Measurements from ENCODE around the gene HOXA6. TPM values are rescaled to one million over a fixed set of nuclear protein-coding genes. Genes with fewer than 3 reads are reported as not detected.

HOXA6 gene
- not detected for total RNA-seq

GRCh38 chr7:27147199-27148030 lies at the start of gene HOXA6:
TSS of gene HOXA6 (minus strand) at chr7:27147774. CDS start at chr7:27147749, 25 bp downstream.
- Mint-ChIP-seq H3K27ac (no peak within 1 kb of the TSS), H3K27me3 (peaks cover 58% of the 10 kb centered on the region), H3K4me3 (no peak within 1 kb of the TSS), H3K36me3 (ENCODE audit: low read depth) (peaks cover 5% of the 10 kb centered on the region), H3K4me1 (peaks cover 16% of the 10 kb centered on the region), H3K9me3 (no peaks in the 10 kb centered on the region)
- DNase-seq: no peak
- ChIA-PET CTCF (no interaction called here), POLR2A (no interaction called here)

- no peaks in the 10 kb centered on the region for H3K9me3 Mint-ChIP-seq
- peaks cover 28% of the 10 kb centered on the region for H3K4me1 Mint-ChIP-seq
- H3K27ac Mint-ChIP-seq: no peak overlapping the region
- DNase-seq: peak; percentile 81
- no peaks in the 10 kb centered on the region for H3K36me3 Mint-ChIP-seq (ENCODE audit: low read depth)
- peaks cover 82% of the 10 kb centered on the region for H3K27me3 Mint-ChIP-seq
- ChIA-PET POLR2A (no interaction called here), CTCF (interaction anchor here (0.5 to 2.8 kb wide), 48 partner anchors 8 to 901 kb away, joined by 3 to 26 read pairs (median 4); partner anchors contain the start of genes EVX1 and HOXA11)
- H3K4me3 Mint-ChIP-seq: no peak overlapping the region
Observed at GRCh38 chr7:27196287-27196767, 48.8 kb upstream of the HOXA6 start.

- no peak for DNase-seq
- Mint-ChIP-seq H3K4me3 (no peak overlapping the region), H3K36me3 (ENCODE audit: low read depth) (no peaks in the 10 kb centered on the region), H3K27ac (no peak overlapping the region), H3K9me3 (no peaks in the 10 kb centered on the region), H3K4me1 (peaks cover 17% of the 10 kb centered on the region), H3K27me3 (peaks cover 85% of the 10 kb centered on the region)
- CTCF ChIA-PET: interaction anchor here (1.5 to 2.8 kb wide), 10 partner anchors 9 to 902 kb away, joined by 5 to 26 read pairs (median 10); partner anchors contain the start of gene HOXA11
- POLR2A ChIA-PET: interaction anchor here (0.8 kb wide), 1 partner anchor 32 kb away, joined by 3 read pairs; no protein-coding TSS in a partner anchor
Observed at GRCh38 chr7:27194686-27195379, 47.3 kb upstream of the HOXA6 start.

GRCh38 chr7:27194002-27194352 lies 46.4 kb upstream of the HOXA6 start:
- no peaks in the 10 kb centered on the region for H3K9me3 Mint-ChIP-seq
- POLR2A ChIA-PET: no interaction called here
- peaks cover 89% of the 10 kb centered on the region for H3K27me3 Mint-ChIP-seq
- H3K4me3 Mint-ChIP-seq: no peak overlapping the region
- peaks cover 20% of the 10 kb centered on the region for H3K4me1 Mint-ChIP-seq
- DNase-seq: no peak
- CTCF ChIA-PET: interaction anchor here (2.8 kb wide), 1 partner anchor 15 kb away, joined by 17 read pairs; no protein-coding TSS in a partner anchor
- no peak overlapping the region for H3K27ac Mint-ChIP-seq
- H3K36me3 Mint-ChIP-seq (ENCODE audit: low read depth): no peaks in the 10 kb centered on the region

- H3K27ac Mint-ChIP-seq: no peak overlapping the region
- H3K36me3 Mint-ChIP-seq (ENCODE audit: low read depth): no peaks in the 10 kb centered on the region
- no peaks in the 10 kb centered on the region for H3K9me3 Mint-ChIP-seq
- peaks cover 22% of the 10 kb centered on the region for H3K4me1 Mint-ChIP-seq
- peaks cover 89% of the 10 kb centered on the region for H3K27me3 Mint-ChIP-seq
- no peak for DNase-seq
- no peak overlapping the region for H3K4me3 Mint-ChIP-seq
- ChIA-PET CTCF (no interaction called here), POLR2A (no interaction called here)
Observed at GRCh38 chr7:27193335-27194001, 45.9 kb upstream of the HOXA6 start.

GRCh38 chr7:27192546-27193334 lies 45.2 kb upstream of the HOXA6 start:
- no peaks in the 10 kb centered on the region for H3K36me3 Mint-ChIP-seq (ENCODE audit: low read depth)
- H3K4me3 Mint-ChIP-seq: no peak overlapping the region
- H3K27ac Mint-ChIP-seq: no peak overlapping the region
- POLR2A ChIA-PET: no interaction called here
- H3K9me3 Mint-ChIP-seq: no peaks in the 10 kb centered on the region
- H3K4me1 Mint-ChIP-seq: peaks cover 25% of the 10 kb centered on the region
- CTCF ChIA-PET: no interaction called here
- peaks cover 89% of the 10 kb centered on the region for H3K27me3 Mint-ChIP-seq
- DNase-seq: no peak

GRCh38 chr7:27191833-27192545 lies 44.4 kb upstream of the HOXA6 start:
- Mint-ChIP-seq H3K9me3 (no peaks in the 10 kb centered on the region), H3K27ac (peak overlapping the region; percentile 21), H3K27me3 (peaks cover 89% of the 10 kb centered on the region), H3K36me3 (ENCODE audit: low read depth) (no peaks in the 10 kb centered on the region), H3K4me1 (peaks cover 30% of the 10 kb centered on the region), H3K4me3 (no peak overlapping the region)
- no peak for DNase-seq
- POLR2A ChIA-PET: no interaction called here
- CTCF ChIA-PET: no interaction called here

- Mint-ChIP-seq H3K27me3 (peaks cover 92% of the 10 kb centered on the region), H3K4me1 (peaks cover 29% of the 10 kb centered on the region), H3K36me3 (ENCODE audit: low read depth) (no peaks in the 10 kb centered on the region), H3K27ac (no peak overlapping the region), H3K9me3 (no peaks in the 10 kb centered on the region), H3K4me3 (no peak overlapping the region)
- ChIA-PET POLR2A (no interaction called here), CTCF (interaction anchor here (1.8 kb wide), 1 partner anchor 13 kb away, joined by 5 read pairs; no protein-coding TSS in a partner anchor)
- DNase-seq: no peak
Observed at GRCh38 chr7:27191161-27191731, 43.7 kb upstream of the HOXA6 start.

GRCh38 chr7:27189997-27190748 lies 42.6 kb upstream of the HOXA6 start:
- ChIA-PET POLR2A (interaction anchor here (0.6 to 1.2 kb wide), 2 partner anchors 15 to 651 kb away, joined by 3 read pairs; no protein-coding TSS in a partner anchor), CTCF (interaction anchor here (0.7 to 1.8 kb wide), 2 partner anchors 12 to 386 kb away, joined by 3 to 5 read pairs; no protein-coding TSS in a partner anchor)
- peaks cover 96% of the 10 kb centered on the region for H3K27me3 Mint-ChIP-seq
- no peaks in the 10 kb centered on the region for H3K9me3 Mint-ChIP-seq
- no peak overlapping the region for H3K27ac Mint-ChIP-seq
- H3K36me3 Mint-ChIP-seq (ENCODE audit: low read depth): no peaks in the 10 kb centered on the region
- no peak overlapping the region for H3K4me3 Mint-ChIP-seq
- no peak for DNase-seq
- peaks cover 36% of the 10 kb centered on the region for H3K4me1 Mint-ChIP-seq

- CTCF ChIA-PET: interaction anchor here (0.6 to 1.8 kb wide), 3 partner anchors 11 to 918 kb away, joined by 3 to 5 read pairs (median 3); no protein-coding TSS in a partner anchor
- DNase-seq: no peak
- Mint-ChIP-seq H3K9me3 (no peaks in the 10 kb centered on the region), H3K27me3 (peaks cover 96% of the 10 kb centered on the region), H3K4me1 (peaks cover 41% of the 10 kb centered on the region), H3K4me3 (no peak overlapping the region), H3K27ac (no peak overlapping the region), H3K36me3 (ENCODE audit: low read depth) (peaks cover 5% of the 10 kb centered on the region)
- POLR2A ChIA-PET: interaction anchor here (0.6 to 1.2 kb wide), 2 partner anchors 16 to 651 kb away, joined by 3 read pairs; no protein-coding TSS in a partner anchor
Observed at GRCh38 chr7:27189295-27189996, 41.9 kb upstream of the HOXA6 start.

All from activated CD4-positive, alpha-beta memory T cell treated with anti-CD3 and anti-CD28 coated beads, Interleukin-2, amount 10 ng/mL, durations not matched to agents 7 days and 5 days (primary cell).